22Rv1 (cell line): ENCODE results near the gene MICU1.

Experiments used
- CTCF ChIP-seq: fragments of 450-650 bp; IDR thresholded peaks from 2 replicates; pipeline ENCODE4 v1.5.1; 2017; ENCODE audit warnings: mild to moderate bottlenecking
- ZFX ChIP-seq: fragments of 450-650 bp; IDR thresholded peaks from 2 replicates; pipeline ENCODE4 v1.6.1; 2017; ENCODE audit warnings: antibody characterized with exemption, borderline replicate concordance

DNA sequence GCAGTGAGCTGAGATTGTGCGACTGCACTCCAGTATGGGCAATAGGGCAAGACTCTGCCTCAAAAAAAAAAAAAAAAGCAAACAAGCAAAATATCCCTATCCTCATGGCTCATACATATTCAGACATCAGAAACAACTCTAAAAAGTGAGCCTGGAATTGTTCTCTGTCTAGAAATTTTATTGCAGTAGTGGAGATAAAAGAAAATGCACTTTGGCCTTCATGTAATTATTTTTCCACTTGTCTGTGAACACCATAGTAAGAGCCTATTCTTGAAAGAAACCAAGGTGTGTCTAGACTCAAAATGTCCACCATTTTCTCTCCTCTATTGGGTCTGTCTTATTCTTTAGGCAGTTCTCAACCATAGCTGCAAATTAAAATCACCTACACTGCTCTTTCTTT, 35.6 kb upstream of the MICU1 start:
- no peak for TF ChIP-seq ZFX
- TF ChIP-seq CTCF, result no peak
